Liver (tissue), 9 donors: ENCODE measurements around the gene RAI1. TPM values are rescaled to one million over a fixed set of nuclear protein-coding genes. Genes with fewer than 3 reads are reported as not detected.

ENCODE experiments used
- DNase-seq: peaks from one replicate; pipeline ENCODE4 v3.0.0-alpha.2; 2017; ENCODE audit warnings: low spot score
- H3K27ac ChIP-seq, 2 donors: one replicate each; pipeline ENCODE4 v1.7.0; 2013; ENCODE audit warnings: inconsistent platforms in 2 of 2, low read length in 2 of 2, control low read depth in 1 of 2, low read depth in 1 of 2, mild to moderate bottlenecking in 1 of 2
- H3K27me3 ChIP-seq, 4 donors: one replicate each; pipeline versions ENCODE4 v1.6.1 to v1.7.0; 2013; ENCODE audit warnings: low read length in 3 of 4, inconsistent platforms in 1 of 4, mild to moderate bottlenecking in 1 of 4, moderate library complexity in 1 of 4; ENCODE audit not compliant: control insufficient read depth in 4 of 4, insufficient read depth in 4 of 4
- H3K36me3 ChIP-seq, 4 donors: one replicate each; pipeline versions ENCODE4 v1.6.1 to v1.7.0; 2013; ENCODE audit warnings: low read length in 3 of 4, mild to moderate bottlenecking in 3 of 4, low read depth in 1 of 4, moderate library complexity in 1 of 4; ENCODE audit not compliant: control insufficient read depth in 4 of 4, insufficient read depth in 3 of 4
- H3K4me1 ChIP-seq, 4 donors: one replicate each; pipeline versions ENCODE4 v1.6.1 to v1.7.0; 2013; ENCODE audit warnings: low read length in 3 of 4, mild to moderate bottlenecking in 3 of 4, moderate library complexity in 1 of 4; ENCODE audit not compliant: control insufficient read depth in 4 of 4, insufficient read depth in 4 of 4
- H3K4me3 ChIP-seq, 3 donors: one replicate each; pipeline versions ENCODE4 v1.6.1 to v1.7.0; 2013; ENCODE audit warnings: low read length in 3 of 3, control low read depth in 1 of 3, low read depth in 1 of 3, mild to moderate bottlenecking in 1 of 3
- H3K9ac ChIP-seq, 2 donors: one replicate each; pipeline ENCODE4 v1.7.0; 2013; ENCODE audit warnings: low read length in 2 of 2, mild to moderate bottlenecking in 2 of 2, moderate library complexity in 2 of 2, control low read depth in 1 of 2, low read depth in 1 of 2
- H3K9me3 ChIP-seq, 4 donors: one replicate each; pipeline versions ENCODE4 v1.6.1 to v1.7.0; 2013; ENCODE audit warnings: low read length in 3 of 4; ENCODE audit not compliant: control insufficient read depth in 4 of 4
- EGR1 ChIP-seq, 2 donors: IDR thresholded peaks; 2 replicates each; pipeline ENCODE4 v1.6.1; 2016 to 2018; ENCODE audit warnings: antibody characterized with exemption in 2 of 2, low read depth in 2 of 2
- FOXA1 ChIP-seq: IDR thresholded peaks from 2 replicates; pipeline ENCODE4 v1.6.1; 2016; ENCODE audit warnings: antibody characterized with exemption
- GABPA ChIP-seq, 2 donors: IDR thresholded peaks in 1 of 2; conservative IDR thresholded peaks in 1 of 2; 2 replicates each; pipeline ENCODE4 v1.6.1; 2016; ENCODE audit warnings: antibody characterized with exemption in 2 of 2, mild to moderate bottlenecking in 1 of 2, moderate library complexity in 1 of 2
- HNF4A ChIP-seq, 2 donors: conservative IDR thresholded peaks; 2 replicates each; pipeline ENCODE4 v1.6.1; 2016; ENCODE audit warnings: antibody characterized with exemption in 2 of 2, mild to moderate bottlenecking in 2 of 2
- HNF4G ChIP-seq: IDR thresholded peaks from 2 replicates; pipeline ENCODE4 v1.6.1; 2016; ENCODE audit warnings: antibody characterized with exemption
- MAX ChIP-seq: IDR thresholded peaks from 2 replicates; pipeline ENCODE4 v1.6.1; 2016; ENCODE audit warnings: antibody characterized with exemption
- NR2F2 ChIP-seq: IDR thresholded peaks from 2 replicates; pipeline ENCODE4 v1.6.1; 2016; ENCODE audit warnings: antibody characterized with exemption
- RAD21 ChIP-seq, 2 donors: IDR thresholded peaks; 2 replicates each; pipeline ENCODE4 v1.6.1; 2016; ENCODE audit warnings: antibody characterized with exemption in 2 of 2, mild to moderate bottlenecking in 2 of 2
- REST ChIP-seq: IDR thresholded peaks from 2 replicates; pipeline ENCODE4 v1.6.1; 2016; ENCODE audit warnings: antibody characterized with exemption, mild to moderate bottlenecking
- YY1 ChIP-seq: IDR thresholded peaks from 2 replicates; pipeline ENCODE4 v1.6.1; 2016; ENCODE audit warnings: antibody characterized with exemption, mild to moderate bottlenecking
- ZBTB33 ChIP-seq: IDR thresholded peaks from 2 replicates; pipeline ENCODE4 v1.6.1; 2016; ENCODE audit warnings: antibody characterized with exemption
- WGBS: extraction: QIAGEN DNeasy Blood & Tissue Kit; methylation state at CpG from one replicate; pipeline ENCODE4 v1.1.7; 2013; 5-methylcytosine and 5-hydroxymethylcytosine counted together
- polyA plus RNA-seq, 2 donors: library from polyadenylated mRNA; stranded (reverse) in 1 of 2; unstranded in 1 of 2; fragments of 200-250 nt in 1 of 2; fragments of >200 nt in 1 of 2; fragmentation: Nextera tagmentation in 1 of 2; extraction: Ambion mirVana in 1 of 2; gene quantifications; one replicate each; pipeline versions ENCODE4 v1.2.1 to v1.2.3, GENCODE V29; 2013 to 2015
- total RNA-seq, 2 donors: library from RNA; depleted of rRNA; stranded (reverse); fragments of >200 nt; gene quantifications; one replicate each; pipeline ENCODE4 v1.2.3, GENCODE V29; 2014
- TF ChIP-seq, protein P1 (sequence below): fragments of 150-350 bp; IDR thresholded peaks from 2 replicates; pipeline ENCODE4 v1.5.1; 2017; ENCODE audit warnings: improper control_type of control experiment, low read depth, low read length; ENCODE audit not compliant: missing input control
- donor health status: healthy.
- donor health status: healthy.
- donor health status: healthy.
- donor health status: healthy.
- donor health status: healthy.

The RAI1 gene
- total and polyA plus RNA-seq, 4 donors, result 0.57 to 7.6 (median 5.3) TPM

DNA sequence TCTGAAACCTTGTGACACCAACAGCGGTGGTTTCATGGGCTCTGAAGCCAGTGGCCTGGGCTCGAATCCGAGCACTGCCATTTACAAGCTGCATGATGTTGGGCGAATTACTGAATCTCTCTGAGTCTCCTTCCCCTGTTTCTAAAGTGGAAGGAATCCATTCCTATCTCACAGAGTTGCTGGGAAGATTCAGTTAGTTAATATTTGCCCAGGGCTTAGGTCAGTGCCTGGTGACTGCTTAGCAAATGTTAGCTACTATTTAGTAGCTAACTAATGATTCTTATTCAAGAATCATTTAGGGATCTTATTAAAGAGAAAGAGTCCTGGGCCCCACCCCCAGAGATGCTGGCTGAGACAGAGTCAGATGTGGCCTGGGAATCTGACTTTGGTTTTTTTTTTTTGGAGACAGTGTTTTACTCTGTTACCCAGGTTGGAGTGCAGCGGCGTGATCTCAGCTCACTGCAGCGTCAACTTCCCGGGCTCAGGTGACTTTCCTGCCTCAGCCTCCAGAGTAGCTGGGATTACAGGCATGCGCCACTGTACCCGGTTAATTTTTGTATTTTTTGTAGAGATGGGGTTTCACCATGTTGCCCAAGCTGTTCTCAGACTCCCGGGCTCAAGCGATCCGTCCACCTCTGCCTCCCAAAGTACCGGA lies 33.6 kb upstream of the RAI1 start:
- Histone ChIP-seq H3K4me3 (no peak overlapping the region), H3K9me3 (no peaks in the 10 kb centered on the region), H3K27me3 (no peaks in the 10 kb centered on the region), H3K27ac (no peak overlapping the region), H3K9ac (no peak overlapping the region), H3K4me1 (peaks cover 0 to 6% (median 0%) of the 10 kb centered on the region in 4 donors), H3K36me3 (no peaks in the 10 kb centered on the region)
- 70% methylated on average over 14 of the region's 14 CpGs for WGBS
- TF ChIP-seq GABPA (IDR thresholded peaks at IDR 0.05 in 1 of 2, conservative IDR thresholded peaks at IDR 0.05 in 1 of 2) (no peak), HNF4G (no peak), RAD21 (IDR thresholded peaks at IDR 0.05) (no peak)
- DNase-seq, result no peak

GRCh38 chr17:17648762-17649161 lies 32.5 kb upstream of the RAI1 start:
- Histone ChIP-seq H3K36me3 (no peaks in the 10 kb centered on the region), H3K9me3 (no peaks in the 10 kb centered on the region), H3K27me3 (no peaks in the 10 kb centered on the region), H3K27ac (no peak overlapping the region), H3K4me3 (no peak overlapping the region), H3K9ac (no peak overlapping the region), H3K4me1 (peaks cover 0 to 6% (median 0%) of the 10 kb centered on the region in 4 donors)
- WGBS, result 86% methylated on average over 7 of the region's 7 CpGs
- TF ChIP-seq MAX (no peak), ZBTB33 (no peak), NR2F2 (no peak), FOXA1 (no peak), YY1 (no peak), EGR1 (IDR thresholded peaks at IDR 0.05; ENCODE audit: low read depth in 2 of 2) (no peak), HNF4A (conservative IDR thresholded peaks at IDR 0.05) (no peak), HNF4G (no peak), REST (no peak)
- TF ChIP-seq, protein P1, sequence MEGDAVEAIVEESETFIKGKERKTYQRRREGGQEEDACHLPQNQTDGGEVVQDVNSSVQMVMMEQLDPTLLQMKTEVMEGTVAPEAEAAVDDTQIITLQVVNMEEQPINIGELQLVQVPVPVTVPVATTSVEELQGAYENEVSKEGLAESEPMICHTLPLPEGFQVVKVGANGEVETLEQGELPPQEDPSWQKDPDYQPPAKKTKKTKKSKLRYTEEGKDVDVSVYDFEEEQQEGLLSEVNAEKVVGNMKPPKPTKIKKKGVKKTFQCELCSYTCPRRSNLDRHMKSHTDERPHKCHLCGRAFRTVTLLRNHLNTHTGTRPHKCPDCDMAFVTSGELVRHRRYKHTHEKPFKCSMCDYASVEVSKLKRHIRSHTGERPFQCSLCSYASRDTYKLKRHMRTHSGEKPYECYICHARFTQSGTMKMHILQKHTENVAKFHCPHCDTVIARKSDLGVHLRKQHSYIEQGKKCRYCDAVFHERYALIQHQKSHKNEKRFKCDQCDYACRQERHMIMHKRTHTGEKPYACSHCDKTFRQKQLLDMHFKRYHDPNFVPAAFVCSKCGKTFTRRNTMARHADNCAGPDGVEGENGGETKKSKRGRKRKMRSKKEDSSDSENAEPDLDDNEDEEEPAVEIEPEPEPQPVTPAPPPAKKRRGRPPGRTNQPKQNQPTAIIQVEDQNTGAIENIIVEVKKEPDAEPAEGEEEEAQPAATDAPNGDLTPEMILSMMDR, result no peak
- DNase-seq, result no peak
